A673 (cell line): Measurements from ENCODE around the gene ZFYVE28.

Source experiments
- EZH2 ChIP-seq: fragments of 200-600 bp; sonication (generic); IDR thresholded peaks from 2 replicates; pipeline ENCODE4 v1.6.1; 2017; ENCODE audit warnings: borderline replicate concordance, low read depth, mild to moderate bottlenecking, mixed read lengths, antibody characterized with exemption, low read length; ENCODE audit not compliant: poor library complexity, severe bottlenecking
- TF ChIP-seq, protein P1 (sequence below): fragments of 300-800, 200-600 bp; sonication (generic); conservative IDR thresholded peaks from 2 replicates; pipeline ENCODE4 v1.5.1; 2017; ENCODE audit warnings: low read depth, mild to moderate bottlenecking, antibody characterized with exemption, low read length, moderate library complexity, mixed read lengths

DNA sequence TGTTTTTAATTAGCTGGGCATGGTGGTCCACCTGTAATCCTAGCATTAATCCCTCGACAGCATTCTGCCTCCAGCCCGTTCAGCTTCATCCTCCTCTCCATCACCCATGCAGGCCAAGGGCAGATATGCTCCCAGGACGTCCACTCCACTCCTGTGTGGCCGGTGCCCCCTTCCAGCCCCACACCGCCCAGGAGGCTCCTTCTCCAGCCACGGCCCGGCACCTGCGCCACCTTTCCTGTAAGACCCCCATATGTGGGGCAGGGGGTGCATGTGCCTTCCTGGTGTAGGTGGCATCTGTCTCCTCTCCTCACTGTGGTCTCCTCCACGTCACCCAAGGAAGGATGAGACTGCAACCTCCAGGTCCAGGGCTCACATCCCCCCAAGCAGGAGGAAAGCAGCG lies 99.6 kb downstream of the ZFYVE28 start:
- TF ChIP-seq, protein P1, sequence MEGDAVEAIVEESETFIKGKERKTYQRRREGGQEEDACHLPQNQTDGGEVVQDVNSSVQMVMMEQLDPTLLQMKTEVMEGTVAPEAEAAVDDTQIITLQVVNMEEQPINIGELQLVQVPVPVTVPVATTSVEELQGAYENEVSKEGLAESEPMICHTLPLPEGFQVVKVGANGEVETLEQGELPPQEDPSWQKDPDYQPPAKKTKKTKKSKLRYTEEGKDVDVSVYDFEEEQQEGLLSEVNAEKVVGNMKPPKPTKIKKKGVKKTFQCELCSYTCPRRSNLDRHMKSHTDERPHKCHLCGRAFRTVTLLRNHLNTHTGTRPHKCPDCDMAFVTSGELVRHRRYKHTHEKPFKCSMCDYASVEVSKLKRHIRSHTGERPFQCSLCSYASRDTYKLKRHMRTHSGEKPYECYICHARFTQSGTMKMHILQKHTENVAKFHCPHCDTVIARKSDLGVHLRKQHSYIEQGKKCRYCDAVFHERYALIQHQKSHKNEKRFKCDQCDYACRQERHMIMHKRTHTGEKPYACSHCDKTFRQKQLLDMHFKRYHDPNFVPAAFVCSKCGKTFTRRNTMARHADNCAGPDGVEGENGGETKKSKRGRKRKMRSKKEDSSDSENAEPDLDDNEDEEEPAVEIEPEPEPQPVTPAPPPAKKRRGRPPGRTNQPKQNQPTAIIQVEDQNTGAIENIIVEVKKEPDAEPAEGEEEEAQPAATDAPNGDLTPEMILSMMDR = no peak
- no peak for TF ChIP-seq EZH2
